Effector memory CD4-positive, alpha-beta T cell (primary cell): ENCODE measurements around the gene TLCD1.

Source experiments
- DNase-seq, 3 donors: peaks; one replicate each; pipeline ENCODE4 v3.0.0-alpha.2; 2020
- H3K27ac ChIP-seq: 2 replicates; pipeline ENCODE4 v1.7.0; 2013; ENCODE audit warnings: mild to moderate bottlenecking, low read length, moderate library complexity; ENCODE audit not compliant: insufficient read depth, poor library complexity, severe bottlenecking
- H3K27me3 ChIP-seq: replicated peaks from 2 replicates; pipeline ENCODE4 v1.7.0; 2013; ENCODE audit warnings: mild to moderate bottlenecking, low read length; ENCODE audit not compliant: insufficient read depth, control insufficient read depth, poor library complexity, severe bottlenecking
- H3K36me3 ChIP-seq: 2 replicates; pipeline ENCODE4 v1.7.0; 2013; ENCODE audit warnings: mild to moderate bottlenecking, low read length, moderate library complexity; ENCODE audit not compliant: control insufficient read depth, insufficient read depth
- H3K4me1 ChIP-seq: 2 replicates; pipeline ENCODE4 v1.7.0; 2013; ENCODE audit warnings: low read length, mild to moderate bottlenecking; ENCODE audit not compliant: control insufficient read depth, insufficient read depth, poor library complexity, severe bottlenecking
- H3K4me3 ChIP-seq: 2 replicates; pipeline ENCODE4 v1.7.0; 2013; ENCODE audit warnings: low read length, low read depth, mild to moderate bottlenecking; ENCODE audit not compliant: insufficient read depth, poor library complexity, severe bottlenecking
- H3K9me3 ChIP-seq: 2 replicates; pipeline ENCODE4 v1.7.0; 2013; ENCODE audit warnings: mild to moderate bottlenecking, low read length, moderate library complexity; ENCODE audit not compliant: control insufficient read depth

Gene TLCD1

DNA sequence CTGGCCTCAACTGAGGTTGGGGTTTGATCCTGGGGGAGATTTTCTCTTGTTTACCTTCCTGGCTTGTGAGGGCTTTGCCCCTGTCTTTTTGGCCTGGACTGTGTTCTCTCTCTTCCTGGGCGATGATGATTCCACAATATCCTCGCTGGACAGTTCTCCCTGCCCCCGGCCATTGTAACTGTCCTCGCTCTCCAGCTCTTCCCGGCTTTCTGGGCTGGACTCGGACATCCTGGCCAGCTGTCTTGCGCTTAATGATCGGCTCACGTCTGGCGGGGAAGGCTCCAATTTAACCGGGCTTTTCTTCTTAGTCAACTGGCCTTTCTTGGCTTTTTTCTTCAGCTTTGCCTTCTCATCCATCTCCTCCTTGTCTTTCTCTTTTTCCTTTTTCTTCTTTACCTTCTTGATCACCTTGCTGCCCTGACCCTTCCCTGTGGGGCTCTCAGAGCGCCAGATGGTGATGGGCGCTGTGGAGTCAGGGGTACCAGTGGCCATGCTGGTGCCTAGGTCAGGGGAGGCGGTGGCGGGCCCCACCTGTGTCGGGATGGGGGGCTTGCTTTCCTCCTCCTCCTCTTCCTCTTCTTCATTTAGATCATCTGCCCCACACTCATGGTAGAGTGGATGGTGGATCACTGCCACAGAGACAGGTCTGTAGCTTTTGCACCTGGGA, 22.3 kb downstream of the TLCD1 start:
- H3K36me3 ChIP-seq, result peaks cover 49% of the 10 kb centered on the region
- no peak overlapping the region for H3K27ac ChIP-seq
- DNase-seq, result no peak
- no peaks in the 10 kb centered on the region for H3K27me3 ChIP-seq
- H3K4me1 ChIP-seq, result no peaks in the 10 kb centered on the region
- no peak overlapping the region for H3K4me3 ChIP-seq
- H3K9me3 ChIP-seq, result no peaks in the 10 kb centered on the region

DNA sequence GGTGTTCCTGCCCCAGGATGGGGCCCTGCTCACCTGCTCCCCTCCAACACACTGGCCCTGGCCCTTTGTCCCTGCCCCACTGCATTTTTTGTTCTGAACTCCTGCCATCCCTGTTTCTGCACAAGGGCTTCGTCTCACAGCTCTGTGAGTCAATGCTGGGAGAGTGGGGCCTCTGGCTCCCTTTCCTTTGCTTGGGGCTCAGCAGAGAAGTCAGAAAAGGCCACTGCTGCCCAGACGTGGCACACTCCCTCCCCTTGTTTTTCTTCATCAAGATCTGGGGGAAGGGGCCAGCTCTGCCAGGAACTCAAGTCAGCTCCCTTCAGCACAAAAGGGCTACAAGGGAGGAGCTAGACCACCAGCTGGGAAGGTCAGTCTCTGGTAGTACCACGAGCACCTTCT, 23.3 kb downstream of the TLCD1 start:
- Histone ChIP-seq H3K9me3 (no peaks in the 10 kb centered on the region), H3K4me1 (no peaks in the 10 kb centered on the region), H3K27ac (no peak overlapping the region), H3K4me3 (no peak overlapping the region), H3K36me3 (peaks cover 58% of the 10 kb centered on the region), H3K27me3 (no peaks in the 10 kb centered on the region)
- no peak for DNase-seq

GRCh38 chr17:28702026-28702751, 23.8 kb downstream of the TLCD1 start:
- no peak overlapping the region for H3K27ac ChIP-seq
- H3K27me3 ChIP-seq, result no peaks in the 10 kb centered on the region
- DNase-seq, result no peak
- H3K4me1 ChIP-seq, result no peaks in the 10 kb centered on the region
- no peaks in the 10 kb centered on the region for H3K9me3 ChIP-seq
- H3K4me3 ChIP-seq, result no peak overlapping the region
- peaks cover 64% of the 10 kb centered on the region for H3K36me3 ChIP-seq

- Histone ChIP-seq H3K36me3 (peaks cover 76% of the 10 kb centered on the region), H3K4me3 (no peak overlapping the region), H3K9me3 (no peaks in the 10 kb centered on the region), H3K27ac (no peak overlapping the region), H3K4me1 (no peaks in the 10 kb centered on the region), H3K27me3 (no peaks in the 10 kb centered on the region)
- no peak for DNase-seq
These were observed 25.1 kb downstream of the TLCD1 start for GRCh38 chr17:28700830-28701492.

GRCh38 chr17:28700278-28700677, 25.8 kb downstream of the TLCD1 start:
- H3K4me1 ChIP-seq, result no peaks in the 10 kb centered on the region
- no peak overlapping the region for H3K4me3 ChIP-seq
- DNase-seq, result no peak
- H3K27ac ChIP-seq, result no peak overlapping the region
- H3K36me3 ChIP-seq, result peaks cover 73% of the 10 kb centered on the region
- no peaks in the 10 kb centered on the region for H3K27me3 ChIP-seq
- no peaks in the 10 kb centered on the region for H3K9me3 ChIP-seq

DNA sequence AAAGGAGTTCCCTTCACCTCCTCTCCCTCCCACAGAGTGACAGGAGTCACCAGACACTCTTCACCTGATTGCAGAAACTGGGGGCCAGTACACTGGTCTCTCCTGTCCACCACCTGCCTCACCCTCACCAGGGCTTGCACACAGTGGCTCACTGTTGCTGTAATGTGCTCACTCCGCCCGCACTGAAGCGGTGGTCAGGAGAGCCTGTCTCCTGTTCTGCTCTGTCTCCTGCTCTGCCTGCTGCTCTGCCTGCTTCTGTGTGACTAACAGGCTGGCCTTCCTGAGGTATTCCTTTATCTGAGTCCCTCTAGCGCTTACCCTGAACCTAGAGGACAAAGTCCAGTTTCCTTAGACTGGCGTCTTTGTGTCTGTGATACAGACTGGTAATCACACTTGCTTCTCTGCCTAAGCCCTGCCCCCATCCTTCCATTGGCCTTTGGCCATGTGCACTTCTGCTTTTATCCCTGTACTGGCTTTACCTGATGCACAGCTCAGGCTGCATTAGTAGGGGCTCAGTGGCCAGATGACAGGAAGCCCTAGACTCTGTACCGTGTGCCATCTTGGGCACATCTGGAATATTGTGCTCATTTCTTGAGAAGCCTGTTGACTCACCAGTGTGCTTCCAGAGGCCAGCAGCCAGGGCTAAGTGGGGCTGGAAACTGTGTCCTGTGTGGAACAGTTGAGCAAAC, 27.6 kb downstream of the TLCD1 start:
- Histone ChIP-seq H3K27ac (no peak overlapping the region), H3K4me1 (no peaks in the 10 kb centered on the region), H3K36me3 (peaks cover 92% of the 10 kb centered on the region), H3K4me3 (no peak overlapping the region), H3K9me3 (no peaks in the 10 kb centered on the region), H3K27me3 (no peaks in the 10 kb centered on the region)
- no peak for DNase-seq

GRCh38 chr17:28693869-28694268, 32.2 kb downstream of the TLCD1 start:
- DNase-seq, result no peak
- no peaks in the 10 kb centered on the region for H3K4me1 ChIP-seq
- no peaks in the 10 kb centered on the region for H3K9me3 ChIP-seq
- H3K4me3 ChIP-seq, result no peak overlapping the region
- no peak overlapping the region for H3K27ac ChIP-seq
- peaks cover 76% of the 10 kb centered on the region for H3K36me3 ChIP-seq
- H3K27me3 ChIP-seq, result no peaks in the 10 kb centered on the region

DNA sequence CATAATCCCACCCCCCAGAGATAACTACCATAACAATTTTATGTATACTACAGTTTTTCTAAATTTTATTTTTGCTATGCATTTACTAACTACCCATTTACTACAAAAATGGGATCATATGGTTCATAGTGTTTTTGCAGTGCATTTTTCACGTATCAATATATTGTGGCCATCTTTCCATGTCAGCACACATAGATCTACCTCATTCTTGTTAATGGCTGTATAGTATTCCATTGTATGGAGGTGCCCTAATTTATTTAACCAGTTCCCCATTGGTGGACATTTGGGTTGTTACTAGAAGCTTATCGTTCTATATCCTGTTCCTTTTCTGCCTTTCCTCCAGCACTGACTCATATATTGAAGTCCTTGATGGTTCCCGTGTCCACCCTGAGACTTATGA, 37.0 kb downstream of the TLCD1 start:
- peaks cover 79% of the 10 kb centered on the region for H3K36me3 ChIP-seq
- no peak for DNase-seq
- H3K27me3 ChIP-seq, result no peaks in the 10 kb centered on the region

GRCh38 chr17:28688481-28688880, 37.6 kb downstream of the TLCD1 start:
- no peaks in the 10 kb centered on the region for H3K4me1 ChIP-seq
- H3K4me3 ChIP-seq, result no peak overlapping the region
- H3K27ac ChIP-seq, result no peak overlapping the region
- H3K27me3 ChIP-seq, result no peaks in the 10 kb centered on the region
- no peaks in the 10 kb centered on the region for H3K9me3 ChIP-seq
- peaks cover 77% of the 10 kb centered on the region for H3K36me3 ChIP-seq
- no peak for DNase-seq

More for the DNA sequence above, 37.0 kb downstream of the TLCD1 start:
- H3K4me3 ChIP-seq, result no peak overlapping the region
- no peaks in the 10 kb centered on the region for H3K4me1 ChIP-seq
- no peak overlapping the region for H3K27ac ChIP-seq
- H3K9me3 ChIP-seq, result no peaks in the 10 kb centered on the region
